A673 (cell line): Measurements from ENCODE around the gene LRP6. TPM values are rescaled to one million over a fixed set of nuclear protein-coding genes. Genes with fewer than 3 reads are reported as not detected.

ENCODE experiments used
- BruUV-seq: library from RNA; stranded (reverse); fragments of 400-500 nt; replicated peaks from 2 replicates; lab custom pipeline; 2021; lab: Mats Ljungman, UMichigan
- CTCF ChIA-PET: fragments of 300-600 bp; sonication (Branson Sonifier 250); formaldehyde crosslinking; loops from one replicate; lab custom pipeline; 2022; ENCODE audit warnings: antibody characterized with exemption; lab: Charles Lee
- POLR2A ChIA-PET: fragments of 300-600 bp; sonication (Branson Sonifier 250); formaldehyde crosslinking; loops from one replicate; lab custom pipeline; 2022; ENCODE audit warnings: antibody characterized with exemption; ENCODE audit not compliant: low non-redundant PET; lab: Charles Lee
- DNase-seq: peaks from one replicate; pipeline ENCODE4 v3.0.0-alpha.2; 2015; ENCODE audit warnings: low spot score
- H3K27ac ChIP-seq: fragments of 200-600 bp; sonication (generic); 2 replicates; pipeline ENCODE4 v1.5.1; 2016; ENCODE audit warnings: mixed run types, low read depth, mild to moderate bottlenecking, mixed read lengths, antibody characterized with exemption, low read length; ENCODE audit not compliant: poor library complexity, severe bottlenecking
- H3K27me3 ChIP-seq: fragments of 200-600 bp; sonication (generic); replicated peaks from 2 replicates; pipeline ENCODE4 v1.6.1; 2017; ENCODE audit warnings: mixed run types, low read depth, mild to moderate bottlenecking, mixed read lengths, antibody characterized with exemption, low read length; ENCODE audit not compliant: insufficient read depth, poor library complexity
- H3K36me3 ChIP-seq: fragments of 200-600 bp; sonication (generic); 2 replicates; pipeline ENCODE4 v1.6.1; 2016; ENCODE audit warnings: mixed run types, mild to moderate bottlenecking, mixed read lengths, antibody characterized with exemption, low read length; ENCODE audit not compliant: insufficient read depth, poor library complexity, severe bottlenecking
- H3K4me1 ChIP-seq: fragments of 200-600 bp; sonication (generic); 2 replicates; pipeline ENCODE4 v1.6.1; 2017; ENCODE audit warnings: mixed run types, mild to moderate bottlenecking, mixed read lengths, antibody characterized with exemption, low read length; ENCODE audit not compliant: insufficient read depth, poor library complexity, severe bottlenecking
- H3K4me3 ChIP-seq: fragments of 200-600 bp; sonication (generic); 2 replicates; pipeline ENCODE4 v1.5.1; 2016; ENCODE audit warnings: low read depth, mixed run types, mild to moderate bottlenecking, mixed read lengths, low read length; ENCODE audit not compliant: poor library complexity, severe bottlenecking
- H3K9me3 ChIP-seq: fragments of 200-600 bp; sonication (generic); 2 replicates; pipeline ENCODE4 v1.6.1; 2016; ENCODE audit warnings: mixed run types, low read depth, mild to moderate bottlenecking, mixed read lengths, antibody characterized with exemption, low read length; ENCODE audit not compliant: poor library complexity, severe bottlenecking
- CTCF ChIP-seq: fragments of 300-800, 200-600 bp; sonication (generic); conservative IDR thresholded peaks from 2 replicates; pipeline ENCODE4 v1.5.1; 2017; ENCODE audit warnings: low read depth, mild to moderate bottlenecking, antibody characterized with exemption, low read length, moderate library complexity, mixed read lengths
- EZH2 ChIP-seq: fragments of 200-600 bp; sonication (generic); IDR thresholded peaks from 2 replicates; pipeline ENCODE4 v1.6.1; 2017; ENCODE audit warnings: borderline replicate concordance, low read depth, mild to moderate bottlenecking, mixed read lengths, antibody characterized with exemption, low read length; ENCODE audit not compliant: poor library complexity, severe bottlenecking
- intact Hi-C: fragments of 100-400 bp; cut with micrococcal nuclease; formaldehyde crosslinking; loops from one replicate; pipeline ENCODE4 v1.10.0; 2022; ENCODE audit not compliant: unreplicated experiment
- total RNA-seq: library from RNA; stranded (reverse); gene quantifications from 2 replicates; pipeline ENCODE4 v1.2.3, GENCODE V29; 2021

The LRP6 gene
- total RNA-seq, 1 experiment from 2014 or later: 97.4 TPM

GRCh38 chr12:12166751-12167150, 100.1 kb downstream of the LRP6 start:
- H3K4me1 ChIP-seq: peaks cover 14% of the 10 kb centered on the region
- intact Hi-C loops: no loop called here
- no peak for DNase-seq
- H3K9me3 ChIP-seq: no peaks in the 10 kb centered on the region
- ChIA-PET POLR2A (no interaction called here), CTCF (no interaction called here)
- H3K4me3 ChIP-seq: no peak overlapping the region
- H3K27ac ChIP-seq: no peak overlapping the region
- no peak for TF ChIP-seq CTCF
- no peak for TF ChIP-seq EZH2
- peaks cover 28% of the 10 kb centered on the region for H3K36me3 ChIP-seq
- no peaks in the 10 kb centered on the region for H3K27me3 ChIP-seq
- no TSS peak for BruUV-seq

DNA sequence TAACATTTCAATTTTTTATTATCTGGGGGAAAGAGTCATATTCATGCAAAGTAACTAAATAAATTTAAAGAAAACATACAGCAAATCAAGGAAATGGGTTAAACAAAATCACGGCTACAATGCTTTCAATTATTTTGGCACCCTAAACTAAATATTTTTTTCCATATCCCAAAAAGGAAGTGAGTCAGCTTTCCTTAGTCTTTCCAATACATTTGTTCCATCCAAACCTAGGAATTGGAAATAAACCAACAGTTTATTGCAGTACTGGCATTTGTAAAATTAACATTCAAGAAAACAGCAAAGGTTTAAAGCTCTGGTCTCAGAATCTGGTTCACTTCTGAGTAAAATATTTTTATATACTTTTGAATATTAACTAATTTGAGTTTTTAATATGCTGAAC, 106.9 kb downstream of the LRP6 start:
- intact Hi-C loops: no loop called here

DNA sequence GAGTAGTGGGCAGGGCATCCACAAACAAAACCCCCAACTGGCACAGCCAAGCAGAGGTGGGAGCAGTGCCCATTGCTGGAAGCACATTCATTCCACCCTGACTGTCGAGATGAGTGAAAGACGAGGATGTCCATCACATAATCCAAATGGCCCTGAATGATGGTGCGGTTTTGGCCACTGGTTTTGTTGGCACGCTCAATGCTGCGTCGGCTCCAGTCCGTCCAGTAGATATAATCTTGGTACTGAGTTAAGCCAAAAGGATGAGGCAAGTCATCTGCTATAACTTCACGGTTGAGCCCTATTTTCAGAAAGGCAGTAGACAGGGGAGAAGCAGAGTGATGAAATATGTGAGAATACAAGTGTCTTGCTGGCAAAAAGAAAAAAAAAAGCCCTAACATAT, 108.0 kb downstream of the LRP6 start:
- Histone ChIP-seq H3K4me1 (peaks cover 35% of the 10 kb centered on the region), H3K4me3 (no peak overlapping the region), H3K27me3 (no peaks in the 10 kb centered on the region), H3K27ac (no peak overlapping the region), H3K9me3 (no peaks in the 10 kb centered on the region), H3K36me3 (peaks cover 55% of the 10 kb centered on the region)
- no TSS peak for BruUV-seq
- intact Hi-C loops: no loop called here
- DNase-seq: no peak
- no peak for TF ChIP-seq EZH2
- no peak for TF ChIP-seq CTCF
- CTCF ChIA-PET: no interaction called here
- POLR2A ChIA-PET: no interaction called here

More for the DNA sequence above, 106.9 kb downstream of the LRP6 start:
- BruUV-seq: no TSS peak
- TF ChIP-seq EZH2: no peak
- TF ChIP-seq CTCF: no peak
- POLR2A ChIA-PET: no interaction called here
- H3K36me3 ChIP-seq: peaks cover 59% of the 10 kb centered on the region
- peak overlapping the region; percentile 22 for H3K27ac ChIP-seq
- peak; percentile 28 for DNase-seq
- peaks cover 27% of the 10 kb centered on the region for H3K4me1 ChIP-seq
- H3K27me3 ChIP-seq: no peaks in the 10 kb centered on the region
- CTCF ChIA-PET: no interaction called here
- H3K9me3 ChIP-seq: no peaks in the 10 kb centered on the region
- no peak overlapping the region for H3K4me3 ChIP-seq
